Measurements from ENCODE around the gene C9orf152.

GRCh38 chr9:110241858-110242321, 33.9 kb upstream of the C9orf152 start:
- TF ChIP-seq REST (IDR thresholded peaks at IDR 0.05; ENCODE audit: insufficient replicate concordance, low read depth) (no peak), CTCF (IDR thresholded peaks at IDR 0.05; ENCODE audit: insufficient read depth, low read length) (no peak)

Data from HL-60 (cell line).